K562 (cell line): ENCODE data around the gene RNGTT.

Source experiments
- CEBPB ChIP-seq: fragments of 450-650 bp; IDR thresholded peaks from 2 replicates; pipeline ENCODE4 v1.6.1; 2016; ENCODE audit warnings: missing genetic modification characterization, missing compliant biosample characterization
- CTCF ChIP-seq, 3 experiments: IDR thresholded peaks in 2 of 3; conservative IDR thresholded peaks in 1 of 3; 2 replicates each; pipeline ENCODE4 v1.5.1; 2011 to 2012; ENCODE audit warnings: low read length in 3 of 3, mild to moderate bottlenecking in 3 of 3, control low read depth in 2 of 3, improper control_type of control experiment in 1 of 3, inconsistent platforms in 1 of 3, low read depth in 1 of 3, mixed read lengths in 1 of 3, moderate library complexity in 1 of 3; ENCODE audit not compliant: insufficient read depth in 2 of 3
- POLR2A ChIP-seq: fragments of 450-650 bp; conservative IDR thresholded peaks from 2 replicates; pipeline ENCODE4 v1.6.1; 2016
- RAD21 ChIP-seq, 2 experiments: fragments of 250-450 bp in 1 of 2; fragments of 450-650 bp in 1 of 2; sonication (Bioruptor Pico) in 1 of 2; formaldehyde crosslinking in 1 of 2; IDR thresholded peaks in 1 of 2; conservative IDR thresholded peaks in 1 of 2; 2 replicates each; pipeline versions ENCODE4 v1.4.0 to v1.8.0; 2020 to 2022; ENCODE audit warnings: mild to moderate bottlenecking in 2 of 2, moderate library complexity in 1 of 2
- RFX5 ChIP-seq: IDR thresholded peaks from 2 replicates; pipeline ENCODE4 v1.6.1; 2011; ENCODE audit warnings: low read depth, mild to moderate bottlenecking, improper control_type of control experiment, low read length
- TF ChIP-seq, protein P1 (sequence below): sonication (generic); formaldehyde crosslinking; IDR thresholded peaks from 2 replicates; pipeline ENCODE4 v1.5.0; 2020; ENCODE audit warnings: missing genetic modification reagents
- TF ChIP-seq, protein P2 (sequence below): sonication (generic); formaldehyde crosslinking; IDR thresholded peaks from 2 replicates; pipeline ENCODE4 v1.8.1; 2023; ENCODE audit warnings: mild to moderate bottlenecking, missing genetic modification reagents

DNA sequence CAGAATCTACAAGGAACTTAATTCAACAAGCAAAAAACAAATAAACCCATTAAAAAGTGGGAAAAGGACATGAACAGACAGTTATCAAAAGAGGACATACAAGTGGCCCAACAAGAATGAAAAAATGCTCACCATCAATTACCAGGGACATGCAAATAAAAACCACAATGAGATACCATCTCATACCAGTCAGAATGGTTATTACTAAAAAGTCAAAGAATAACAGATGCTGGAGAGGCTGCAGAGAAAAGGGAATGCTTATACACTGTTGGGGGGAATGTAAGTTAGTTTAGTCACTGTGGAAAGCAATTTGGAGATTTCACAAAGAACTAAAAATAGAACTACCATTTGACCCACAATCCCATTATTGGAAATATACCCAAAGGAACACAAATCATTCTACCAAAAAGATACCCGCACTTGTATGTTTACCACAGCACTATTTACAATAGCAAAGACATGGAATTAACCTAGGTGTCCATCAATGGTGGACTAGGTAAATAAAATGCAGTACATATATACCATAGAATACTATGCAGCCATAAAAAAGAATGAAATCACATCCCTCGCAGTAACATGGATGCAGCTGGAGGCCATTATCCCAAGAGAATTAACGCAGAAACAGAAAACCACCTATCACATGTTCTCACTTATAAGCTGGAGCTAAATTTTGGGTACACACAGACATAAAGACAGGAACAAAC, 48.4 kb downstream of the RNGTT start:
- TF ChIP-seq CTCF (IDR thresholded peaks at IDR 0.05 in 2 of 3, conservative IDR thresholded peaks at IDR 0.05 in 1 of 3; ENCODE audit: insufficient read depth in 2 of 3, low read depth in 1 of 3, low read length in 3 of 3) (no peak), CEBPB (tag) (no peak), RFX5 (no peak), POLR2A (no peak), RAD21 (CRISPR knock-in tag; conservative IDR thresholded peaks at IDR 0.05 in 1 of 2, IDR thresholded peaks at IDR 0.05 in 1 of 2) (no peak)
- TF ChIP-seq, protein P1, sequence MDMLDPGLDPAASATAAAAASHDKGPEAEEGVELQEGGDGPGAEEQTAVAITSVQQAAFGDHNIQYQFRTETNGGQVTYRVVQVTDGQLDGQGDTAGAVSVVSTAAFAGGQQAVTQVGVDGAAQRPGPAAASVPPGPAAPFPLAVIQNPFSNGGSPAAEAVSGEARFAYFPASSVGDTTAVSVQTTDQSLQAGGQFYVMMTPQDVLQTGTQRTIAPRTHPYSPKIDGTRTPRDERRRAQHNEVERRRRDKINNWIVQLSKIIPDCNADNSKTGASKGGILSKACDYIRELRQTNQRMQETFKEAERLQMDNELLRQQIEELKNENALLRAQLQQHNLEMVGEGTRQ (CRISPR knock-in tag), result no peak
- TF ChIP-seq, protein P2, sequence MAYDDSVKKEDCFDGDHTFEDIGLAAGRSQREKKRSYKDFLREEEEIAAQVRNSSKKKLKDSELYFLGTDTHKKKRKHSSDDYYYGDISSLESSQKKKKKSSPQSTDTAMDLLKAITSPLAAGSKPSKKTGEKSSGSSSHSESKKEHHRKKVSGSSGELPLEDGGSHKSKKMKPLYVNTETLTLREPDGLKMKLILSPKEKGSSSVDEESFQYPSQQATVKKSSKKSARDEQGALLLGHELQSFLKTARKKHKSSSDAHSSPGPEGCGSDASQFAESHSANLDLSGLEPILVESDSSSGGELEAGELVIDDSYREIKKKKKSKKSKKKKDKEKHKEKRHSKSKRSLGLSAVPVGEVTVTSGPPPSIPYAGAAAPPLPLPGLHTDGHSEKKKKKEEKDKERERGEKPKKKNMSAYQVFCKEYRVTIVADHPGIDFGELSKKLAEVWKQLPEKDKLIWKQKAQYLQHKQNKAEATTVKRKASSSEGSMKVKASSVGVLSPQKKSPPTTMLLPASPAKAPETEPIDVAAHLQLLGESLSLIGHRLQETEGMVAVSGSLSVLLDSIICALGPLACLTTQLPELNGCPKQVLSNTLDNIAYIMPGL (CRISPR knock-in tag), result no peak
